K562 (cell line): Measurements from ENCODE around the gene ZBTB20. TPM values are rescaled to one million over a fixed set of nuclear protein-coding genes. Genes with fewer than 3 reads are reported as not detected.

Experiments
- FOXA3 ChIP-seq, 2 experiments: fragments of 450-650 bp in 1 of 2; sonication (generic) in 1 of 2; formaldehyde crosslinking; IDR thresholded peaks in 1 of 2; conservative IDR thresholded peaks in 1 of 2; 2 replicates each; pipeline versions ENCODE4 v1.4.0 to v1.8.0; 2020 to 2022; ENCODE audit warnings: mild to moderate bottlenecking in 2 of 2, missing genetic modification reagents in 1 of 2
- NCOA2 ChIP-seq, 2 experiments: fragments of 450-650 bp; IDR thresholded peaks; 2 replicates each; pipeline ENCODE4 v1.6.1; 2018; ENCODE audit warnings: mild to moderate bottlenecking in 2 of 2, moderate library complexity in 1 of 2; ENCODE audit not compliant: partially characterized antibody in 2 of 2
- SMAD3 ChIP-seq: fragments of 450-650 bp; formaldehyde crosslinking; conservative IDR thresholded peaks from 2 replicates; pipeline ENCODE4 v1.4.0; 2020; ENCODE audit warnings: mild to moderate bottlenecking
- ZNF449 ChIP-seq: fragments of 250-450 bp; sonication (Bioruptor Pico); IDR thresholded peaks from 2 replicates; pipeline ENCODE4 v1.8.0; 2022; ENCODE audit warnings: moderate library complexity, mild to moderate bottlenecking, inconsistent platforms
- polyA plus RNA-seq, 8 experiments: library from polyadenylated mRNA; depleted of rRNA in 4 of 8; stranded (reverse) in 5 of 8; unstranded in 3 of 8; fragments of >200 nt; fragmentation: Nextera tagmentation in 2 of 8; fragmentation: Illumina TruSeq in 1 of 8; extraction: Ambion mirVana in 2 of 8; extraction: Trizol in 1 of 8; gene quantifications; 2 replicates each; pipeline versions ENCODE4 v1.2.1 to v1.2.3, GENCODE V29; 2011 to 2014; ENCODE audit warnings: inconsistent platforms in 1 of 8, missing spikeins in 1 of 8
- total RNA-seq, 7 experiments: library from RNA; depleted of rRNA in 6 of 7; stranded (reverse); fragments of >200 nt in 6 of 7; fragmentation: Illumina TruSeq in 2 of 7; extraction: Trizol in 2 of 7; gene quantifications; 2 replicates each; pipeline versions ENCODE4 v1.2.1 to v1.2.3, GENCODE V29; 2011 to 2021; ENCODE audit warnings: low replicate concordance in 1 of 7
- TF ChIP-seq, protein P1 (sequence below): fragments of 250-450 bp; sonication (Bioruptor Pico); IDR thresholded peaks from 2 replicates; pipeline ENCODE4 v1.4.0; 2020

ZBTB20 gene
- total and polyA plus RNA-seq, 9 of the 15 experiments (the other 6 are each of a cell fraction or from before 2014, with no cell fraction given), result 0.17 to 1.7 (median 0.45) TPM

- TF ChIP-seq, protein P1, sequence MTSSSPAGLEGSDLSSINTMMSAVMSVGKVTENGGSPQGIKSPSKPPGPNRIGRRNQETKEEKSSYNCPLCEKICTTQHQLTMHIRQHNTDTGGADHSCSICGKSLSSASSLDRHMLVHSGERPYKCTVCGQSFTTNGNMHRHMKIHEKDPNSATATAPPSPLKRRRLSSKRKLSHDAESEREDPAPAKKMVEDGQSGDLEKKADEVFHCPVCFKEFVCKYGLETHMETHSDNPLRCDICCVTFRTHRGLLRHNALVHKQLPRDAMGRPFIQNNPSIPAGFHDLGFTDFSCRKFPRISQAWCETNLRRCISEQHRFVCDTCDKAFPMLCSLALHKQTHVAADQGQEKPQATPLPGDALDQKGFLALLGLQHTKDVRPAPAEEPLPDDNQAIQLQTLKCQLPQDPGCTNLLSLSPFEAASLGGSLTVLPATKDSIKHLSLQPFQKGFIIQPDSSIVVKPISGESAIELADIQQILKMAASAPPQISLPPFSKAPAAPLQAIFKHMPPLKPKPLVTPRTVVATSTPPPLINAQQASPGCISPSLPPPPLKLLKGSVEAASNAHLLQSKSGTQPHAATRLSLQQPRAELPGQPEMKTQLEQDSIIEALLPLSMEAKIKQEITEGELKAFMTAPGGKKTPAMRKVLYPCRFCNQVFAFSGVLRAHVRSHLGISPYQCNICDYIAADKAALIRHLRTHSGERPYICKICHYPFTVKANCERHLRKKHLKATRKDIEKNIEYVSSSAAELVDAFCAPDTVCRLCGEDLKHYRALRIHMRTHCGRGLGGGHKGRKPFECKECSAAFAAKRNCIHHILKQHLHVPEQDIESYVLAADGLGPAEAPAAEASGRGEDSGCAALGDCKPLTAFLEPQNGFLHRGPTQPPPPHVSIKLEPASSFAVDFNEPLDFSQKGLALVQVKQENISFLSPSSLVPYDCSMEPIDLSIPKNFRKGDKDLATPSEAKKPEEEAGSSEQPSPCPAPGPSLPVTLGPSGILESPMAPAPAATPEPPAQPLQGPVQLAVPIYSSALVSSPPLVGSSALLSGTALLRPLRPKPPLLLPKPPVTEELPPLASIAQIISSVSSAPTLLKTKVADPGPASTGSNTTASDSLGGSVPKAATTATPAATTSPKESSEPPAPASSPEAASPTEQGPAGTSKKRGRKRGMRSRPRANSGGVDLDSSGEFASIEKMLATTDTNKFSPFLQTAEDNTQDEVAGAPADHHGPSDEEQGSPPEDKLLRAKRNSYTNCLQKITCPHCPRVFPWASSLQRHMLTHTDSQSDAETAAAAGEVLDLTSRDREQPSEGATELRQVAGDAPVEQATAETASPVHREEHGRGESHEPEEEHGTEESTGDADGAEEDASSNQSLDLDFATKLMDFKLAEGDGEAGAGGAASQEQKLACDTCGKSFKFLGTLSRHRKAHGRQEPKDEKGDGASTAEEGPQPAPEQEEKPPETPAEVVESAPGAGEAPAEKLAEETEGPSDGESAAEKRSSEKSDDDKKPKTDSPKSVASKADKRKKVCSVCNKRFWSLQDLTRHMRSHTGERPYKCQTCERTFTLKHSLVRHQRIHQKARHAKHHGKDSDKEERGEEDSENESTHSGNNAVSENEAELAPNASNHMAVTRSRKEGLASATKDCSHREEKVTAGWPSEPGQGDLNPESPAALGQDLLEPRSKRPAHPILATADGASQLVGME (CRISPR knock-in tag), result no peak
- TF ChIP-seq FOXA3 (CRISPR knock-in tag; conservative IDR thresholded peaks at IDR 0.05 in 1 of 2, IDR thresholded peaks at IDR 0.05 in 1 of 2) (no peak), ZNF449 (CRISPR knock-in tag) (no peak), SMAD3 (CRISPR knock-in tag) (no peak), NCOA2 (IDR thresholded peaks at IDR 0.05; ENCODE audit: partially characterized antibody in 2 of 2) (no peak)
- TF ChIP-seq, all 486 proteins: peak for 0
Measured at GRCh38 chr3:115038817-115039216, 108.3 kb downstream of the ZBTB20 start (continued).
